ENCODE measurements around the gene UPF3A. TPM values are rescaled to one million over a fixed set of nuclear protein-coding genes. Genes with fewer than 3 reads are reported as not detected.
A peak's percentile ranks its signal among the peaks of the same experiment; 100 is the strongest.

UPF3A gene, protein sequence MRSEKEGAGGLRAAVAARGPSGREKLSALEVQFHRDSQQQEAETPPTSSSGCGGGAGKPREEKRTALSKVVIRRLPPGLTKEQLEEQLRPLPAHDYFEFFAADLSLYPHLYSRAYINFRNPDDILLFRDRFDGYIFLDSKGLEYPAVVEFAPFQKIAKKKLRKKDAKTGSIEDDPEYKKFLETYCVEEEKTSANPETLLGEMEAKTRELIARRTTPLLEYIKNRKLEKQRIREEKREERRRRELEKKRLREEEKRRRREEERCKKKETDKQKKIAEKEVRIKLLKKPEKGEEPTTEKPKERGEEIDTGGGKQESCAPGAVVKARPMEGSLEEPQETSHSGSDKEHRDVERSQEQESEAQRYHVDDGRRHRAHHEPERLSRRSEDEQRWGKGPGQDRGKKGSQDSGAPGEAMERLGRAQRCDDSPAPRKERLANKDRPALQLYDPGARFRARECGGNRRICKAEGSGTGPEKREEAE
- total RNA-seq, result 45.9 and 49.9 TPM in 2 replicates

DNA sequence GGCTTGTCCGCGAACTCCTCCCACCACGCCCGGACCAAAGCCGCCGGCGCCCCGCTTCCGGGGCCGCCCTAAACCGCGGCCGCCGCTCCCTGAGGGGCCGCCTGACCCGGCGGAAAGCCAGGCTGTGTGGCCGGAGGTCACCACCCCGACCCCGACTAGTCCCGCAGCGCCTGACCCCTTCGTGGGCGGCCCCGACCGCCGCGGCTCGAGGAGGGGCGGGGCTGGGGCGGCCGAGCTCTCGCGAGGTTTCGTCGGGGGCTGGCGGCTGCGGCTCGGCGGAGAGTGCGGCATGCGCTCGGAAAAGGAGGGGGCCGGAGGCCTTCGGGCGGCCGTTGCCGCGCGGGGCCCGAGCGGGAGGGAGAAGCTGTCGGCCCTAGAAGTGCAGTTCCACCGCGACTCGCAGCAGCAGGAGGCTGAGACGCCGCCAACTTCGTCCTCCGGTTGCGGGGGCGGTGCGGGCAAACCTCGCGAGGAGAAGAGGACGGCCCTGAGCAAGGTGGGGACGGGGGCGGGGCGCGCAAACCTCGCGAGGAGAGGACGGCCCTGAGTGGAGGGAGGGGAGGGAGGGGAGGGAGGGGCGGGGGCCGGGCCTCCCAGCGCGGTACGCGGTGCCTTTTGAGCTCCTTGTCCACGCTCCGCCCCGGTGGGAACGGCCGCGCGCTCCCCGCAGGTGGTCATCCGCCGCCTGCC, at the start of gene UPF3A:
UPF3A (plus strand) TSS at position 251 of the 690 bp plus-strand sequence; CDS start at position 290, 39 bp downstream.
- no peaks in the 10 kb centered on the region for H3K27me3 Mint-ChIP-seq (ENCODE audit: low read depth)
- H3K4me3 Mint-ChIP-seq (ENCODE audit: low read depth), result peak within 1 kb of the TSS; percentile 85
- peak within 1 kb of the TSS; percentile 95 for H3K27ac Mint-ChIP-seq
- H3K9me3 Mint-ChIP-seq, result no peaks in the 10 kb centered on the region
- intact Hi-C loops (cut with micrococcal nuclease), result loop anchor here (1.0 to 2.0 kb wide), 2 partner anchors 33 to 47 kb away; partner anchors contain the start of genes CDC16 and CHAMP1
- DNase-seq (ENCODE audit: low spot score), result peak; percentile 84
- H3K4me1 Mint-ChIP-seq (ENCODE audit: low read depth), result peaks cover 35% of the 10 kb centered on the region
- H3K36me3 Mint-ChIP-seq (ENCODE audit: low read depth), result peaks cover 50% of the 10 kb centered on the region

- intact Hi-C loops (cut with micrococcal nuclease), result loop anchor here (5.0 kb wide), 1 partner anchor 105 kb away; no protein-coding TSS in a partner anchor
- Mint-ChIP-seq H3K9me3 (peaks cover 5% of the 10 kb centered on the region), H3K36me3 (ENCODE audit: low read depth) (peaks cover 14% of the 10 kb centered on the region), H3K4me1 (ENCODE audit: low read depth) (peaks cover 28% of the 10 kb centered on the region), H3K27ac (no peak overlapping the region), H3K27me3 (ENCODE audit: low read depth) (peaks cover 21% of the 10 kb centered on the region), H3K4me3 (ENCODE audit: low read depth) (no peak overlapping the region)
- no peak for DNase-seq (ENCODE audit: low spot score)
Observed at GRCh38 chr13:114231886-114232285, 49.5 kb upstream of the UPF3A start.

DNA sequence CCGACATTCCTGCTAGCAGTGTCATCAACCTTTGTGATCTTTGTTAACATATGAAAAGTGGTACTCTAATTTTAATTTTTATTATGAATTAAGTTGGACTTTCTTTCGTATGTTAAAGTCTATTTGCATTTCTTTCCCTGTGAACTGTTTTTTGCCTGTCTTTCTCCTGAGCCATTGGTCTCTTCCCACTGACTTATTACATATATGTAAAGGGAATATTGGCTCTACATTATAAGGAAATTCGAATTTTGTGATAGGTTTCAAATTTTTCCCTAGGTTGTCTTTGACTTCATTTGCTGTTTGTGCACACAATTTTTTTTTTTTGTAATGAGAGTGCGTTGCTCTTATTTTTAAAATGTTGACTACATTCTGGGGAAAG, 47.1 kb upstream of the UPF3A start:
- Mint-ChIP-seq H3K4me3 (ENCODE audit: low read depth) (peak overlapping the region; percentile 87), H3K9me3 (peaks cover 5% of the 10 kb centered on the region), H3K27me3 (ENCODE audit: low read depth) (peaks cover 14% of the 10 kb centered on the region), H3K36me3 (ENCODE audit: low read depth) (peaks cover 32% of the 10 kb centered on the region), H3K27ac (peak overlapping the region; percentile 64), H3K4me1 (ENCODE audit: low read depth) (peaks cover 33% of the 10 kb centered on the region)
- intact Hi-C loops (cut with micrococcal nuclease), result loop anchor here (2.0 to 5.0 kb wide), 3 partner anchors 47 to 417 kb away; partner anchors contain the start of gene UPF3A
- DNase-seq (ENCODE audit: low spot score), result no peak

DNA sequence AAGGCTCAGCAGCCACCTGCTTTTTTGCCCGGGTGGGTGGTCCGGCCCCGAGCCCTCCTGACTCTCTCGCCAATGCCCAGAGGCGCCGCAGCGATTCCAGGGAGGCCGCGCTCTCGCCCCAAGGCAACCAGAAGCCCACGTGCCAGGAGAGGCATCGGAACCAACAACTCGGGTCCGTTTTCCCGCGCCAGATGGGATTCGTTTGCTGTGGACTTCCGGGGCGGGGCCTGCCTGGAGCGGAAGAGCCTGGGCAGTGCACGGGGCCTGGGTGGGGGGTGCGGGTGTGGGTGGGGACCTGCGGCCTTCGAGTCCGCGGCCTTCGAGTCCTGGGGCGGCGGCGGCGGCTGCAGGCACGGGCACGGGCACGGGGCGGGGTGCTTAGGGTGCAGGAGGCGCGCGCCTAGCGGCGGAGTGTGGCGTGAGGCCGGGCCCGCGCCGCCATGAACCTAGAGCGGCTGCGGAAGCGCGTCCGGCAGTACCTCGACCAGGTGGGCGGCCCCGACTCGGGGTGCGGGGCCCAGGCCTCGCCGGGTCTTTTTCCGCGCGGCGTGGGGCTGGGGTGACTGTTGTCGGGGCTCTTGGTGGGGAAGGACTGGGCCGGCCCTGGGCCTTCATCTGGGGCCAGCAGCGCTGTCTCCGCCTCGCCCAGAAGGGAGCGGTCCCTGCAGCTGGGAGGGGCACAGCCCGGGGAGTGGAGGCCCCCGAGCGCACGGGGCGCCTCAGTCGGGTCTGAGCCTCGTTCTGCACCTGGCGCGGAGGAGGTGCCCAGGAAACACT, 46.6 kb upstream of the UPF3A start, which contains the start of gene CDC16:
CDC16 (plus strand) TSS at position 253 of the 777 bp plus-strand sequence; CDS start at position 441, 188 bp downstream.
- peaks cover 5% of the 10 kb centered on the region for H3K9me3 Mint-ChIP-seq
- peak; percentile 76 for DNase-seq (ENCODE audit: low spot score)
- H3K27me3 Mint-ChIP-seq (ENCODE audit: low read depth), result peaks cover 9% of the 10 kb centered on the region
- H3K4me1 Mint-ChIP-seq (ENCODE audit: low read depth), result peaks cover 35% of the 10 kb centered on the region
- peaks cover 37% of the 10 kb centered on the region for H3K36me3 Mint-ChIP-seq (ENCODE audit: low read depth)
- intact Hi-C loops (cut with micrococcal nuclease), result loop anchor here (1.0 to 5.0 kb wide), 4 partner anchors 46 to 418 kb away; partner anchors contain the start of gene UPF3A
- peak within 1 kb of the TSS; percentile 78 for H3K27ac Mint-ChIP-seq
- peak within 1 kb of the TSS; percentile 87 for H3K4me3 Mint-ChIP-seq (ENCODE audit: low read depth)

- Mint-ChIP-seq H3K36me3 (ENCODE audit: low read depth) (peaks cover 40% of the 10 kb centered on the region), H3K27me3 (ENCODE audit: low read depth) (peaks cover 2% of the 10 kb centered on the region)
- intact Hi-C loops (cut with micrococcal nuclease), result loop anchor here (1.0 to 2.0 kb wide), 3 partner anchors 45 to 419 kb away; partner anchors contain the start of gene UPF3A
Observed at GRCh38 chr13:114235697-114236096, 45.7 kb upstream of the UPF3A start.

GRCh38 chr13:114236227-114236626, 45.2 kb upstream of the UPF3A start:
- peaks cover 5% of the 10 kb centered on the region for H3K9me3 Mint-ChIP-seq
- peaks cover 45% of the 10 kb centered on the region for H3K36me3 Mint-ChIP-seq (ENCODE audit: low read depth)
- DNase-seq (ENCODE audit: low spot score), result no peak
- peak overlapping the region; percentile 87 for H3K4me3 Mint-ChIP-seq (ENCODE audit: low read depth)
- no peak overlapping the region for H3K27ac Mint-ChIP-seq
- intact Hi-C loops (cut with micrococcal nuclease), result no loop called here
- H3K4me1 Mint-ChIP-seq (ENCODE audit: low read depth), result peaks cover 35% of the 10 kb centered on the region
- no peaks in the 10 kb centered on the region for H3K27me3 Mint-ChIP-seq (ENCODE audit: low read depth)

More at GRCh38 chr13:114235697-114236096, 45.7 kb upstream of the UPF3A start:
- H3K4me3 Mint-ChIP-seq (ENCODE audit: low read depth), result peak overlapping the region; percentile 87
- peaks cover 5% of the 10 kb centered on the region for H3K9me3 Mint-ChIP-seq
- peak overlapping the region; percentile 78 for H3K27ac Mint-ChIP-seq
- peaks cover 32% of the 10 kb centered on the region for H3K4me1 Mint-ChIP-seq (ENCODE audit: low read depth)
- DNase-seq (ENCODE audit: low spot score), result no peak

DNA sequence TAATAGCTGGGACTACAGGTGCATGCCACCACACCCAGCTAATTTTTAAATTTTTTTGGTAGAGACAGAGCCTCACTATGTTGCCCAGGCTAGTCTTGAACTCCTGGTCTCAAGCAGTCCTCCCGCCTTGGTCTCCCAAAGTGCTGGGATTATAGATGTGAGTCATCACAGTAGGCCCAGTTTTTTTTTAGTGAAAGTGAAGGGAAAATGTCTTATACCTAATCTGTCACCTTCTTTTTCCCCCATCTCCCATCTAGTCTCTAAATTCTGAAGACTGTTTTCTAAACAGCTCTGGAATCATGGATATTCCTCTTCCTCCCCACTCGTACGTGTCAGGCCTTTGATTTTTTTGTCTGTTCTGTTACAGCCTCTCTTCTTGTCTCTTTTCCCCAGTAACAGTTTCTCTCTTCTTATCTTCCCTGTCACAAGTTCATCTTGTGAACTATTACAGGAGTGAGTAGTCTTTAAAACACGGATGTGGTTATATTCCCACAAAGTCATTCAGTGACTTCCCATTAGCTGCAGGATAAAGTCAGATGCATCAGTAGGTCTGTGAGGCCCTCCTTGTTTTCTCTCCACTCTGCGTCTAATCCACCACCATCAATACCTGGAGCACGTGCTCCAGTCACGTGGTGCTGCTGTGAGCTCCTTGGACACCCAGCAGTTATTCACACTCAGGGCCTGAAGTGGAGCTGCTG, 43.8 kb upstream of the UPF3A start:
- peaks cover 5% of the 10 kb centered on the region for H3K9me3 Mint-ChIP-seq
- DNase-seq (ENCODE audit: low spot score), result no peak
- peak overlapping the region; percentile 28 for H3K27ac Mint-ChIP-seq
- intact Hi-C loops (cut with micrococcal nuclease), result no loop called here
- peaks cover 57% of the 10 kb centered on the region for H3K36me3 Mint-ChIP-seq (ENCODE audit: low read depth)
- H3K27me3 Mint-ChIP-seq (ENCODE audit: low read depth), result no peaks in the 10 kb centered on the region
- peaks cover 29% of the 10 kb centered on the region for H3K4me1 Mint-ChIP-seq (ENCODE audit: low read depth)
- H3K4me3 Mint-ChIP-seq (ENCODE audit: low read depth), result peak overlapping the region; percentile 49

DNA sequence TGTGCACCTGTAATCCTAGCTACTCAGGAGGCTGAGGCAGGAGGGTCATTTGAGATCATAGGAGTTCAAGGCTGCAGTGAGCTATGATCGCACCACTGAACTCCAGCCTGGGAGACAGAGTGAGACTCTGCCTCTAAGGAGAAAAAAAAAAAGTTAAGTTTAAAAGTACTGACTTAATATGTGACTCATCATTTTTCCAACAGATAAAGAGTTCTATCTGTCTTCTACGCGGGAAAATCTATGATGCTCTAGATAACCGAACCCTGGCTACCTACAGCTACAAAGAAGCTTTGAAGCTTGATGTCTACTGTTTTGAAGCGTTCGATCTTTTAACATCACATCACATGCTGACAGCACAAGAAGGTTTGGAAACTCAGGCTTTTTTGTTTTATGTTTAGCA, 39.5 kb upstream of the UPF3A start:
- Mint-ChIP-seq H3K9me3 (no peaks in the 10 kb centered on the region), H3K4me3 (ENCODE audit: low read depth) (no peak overlapping the region), H3K27me3 (ENCODE audit: low read depth) (no peaks in the 10 kb centered on the region), H3K27ac (no peak overlapping the region), H3K4me1 (ENCODE audit: low read depth) (peaks cover 12% of the 10 kb centered on the region), H3K36me3 (ENCODE audit: low read depth) (peaks cover 87% of the 10 kb centered on the region)
- intact Hi-C loops (cut with micrococcal nuclease), result no loop called here
- no peak for DNase-seq (ENCODE audit: low spot score)

GRCh38 chr13:114243971-114244370, 37.4 kb upstream of the UPF3A start:
- intact Hi-C loops (cut with micrococcal nuclease), result no loop called here
- H3K36me3 Mint-ChIP-seq (ENCODE audit: low read depth), result peaks cover 89% of the 10 kb centered on the region
- H3K4me3 Mint-ChIP-seq (ENCODE audit: low read depth), result no peak overlapping the region
- DNase-seq (ENCODE audit: low spot score), result no peak
- H3K27me3 Mint-ChIP-seq (ENCODE audit: low read depth), result no peaks in the 10 kb centered on the region
- H3K27ac Mint-ChIP-seq, result no peak overlapping the region
- no peaks in the 10 kb centered on the region for H3K9me3 Mint-ChIP-seq
- H3K4me1 Mint-ChIP-seq (ENCODE audit: low read depth), result peaks cover 7% of the 10 kb centered on the region

GRCh38 chr13:114244637-114245036, 36.8 kb upstream of the UPF3A start:
- no peak overlapping the region for H3K27ac Mint-ChIP-seq
- H3K4me1 Mint-ChIP-seq (ENCODE audit: low read depth), result peaks cover 6% of the 10 kb centered on the region
- intact Hi-C loops (cut with micrococcal nuclease), result no loop called here
- H3K9me3 Mint-ChIP-seq, result no peaks in the 10 kb centered on the region
- no peak for DNase-seq (ENCODE audit: low spot score)
- peaks cover 85% of the 10 kb centered on the region for H3K36me3 Mint-ChIP-seq (ENCODE audit: low read depth)
- no peaks in the 10 kb centered on the region for H3K27me3 Mint-ChIP-seq (ENCODE audit: low read depth)
- no peak overlapping the region for H3K4me3 Mint-ChIP-seq (ENCODE audit: low read depth)

DNA sequence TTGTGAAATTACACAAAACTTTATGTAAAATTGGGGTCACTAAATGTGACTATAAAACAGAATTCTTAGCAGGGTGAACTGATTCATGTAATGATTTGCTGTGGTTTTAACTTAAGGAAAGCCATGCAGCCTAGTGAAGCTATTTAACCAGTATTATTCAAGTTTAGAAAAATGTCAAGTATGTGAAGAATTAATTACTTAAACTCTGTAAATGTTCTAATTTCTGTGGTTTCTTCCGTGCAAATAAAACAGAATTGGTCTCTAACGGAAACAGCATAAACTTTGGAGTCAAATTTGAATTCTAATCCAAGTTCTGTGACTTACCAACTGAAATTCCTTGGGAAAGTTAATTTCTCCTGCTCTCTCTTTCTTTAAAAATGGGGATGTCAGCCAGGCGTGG, 33.4 kb upstream of the UPF3A start:
- Mint-ChIP-seq H3K27ac (no peak overlapping the region), H3K4me3 (ENCODE audit: low read depth) (no peak overlapping the region), H3K36me3 (ENCODE audit: low read depth) (peaks cover 75% of the 10 kb centered on the region), H3K9me3 (no peaks in the 10 kb centered on the region), H3K4me1 (ENCODE audit: low read depth) (no peaks in the 10 kb centered on the region), H3K27me3 (ENCODE audit: low read depth) (no peaks in the 10 kb centered on the region)
- intact Hi-C loops (cut with micrococcal nuclease), result no loop called here
- DNase-seq (ENCODE audit: low spot score), result no peak

DNA sequence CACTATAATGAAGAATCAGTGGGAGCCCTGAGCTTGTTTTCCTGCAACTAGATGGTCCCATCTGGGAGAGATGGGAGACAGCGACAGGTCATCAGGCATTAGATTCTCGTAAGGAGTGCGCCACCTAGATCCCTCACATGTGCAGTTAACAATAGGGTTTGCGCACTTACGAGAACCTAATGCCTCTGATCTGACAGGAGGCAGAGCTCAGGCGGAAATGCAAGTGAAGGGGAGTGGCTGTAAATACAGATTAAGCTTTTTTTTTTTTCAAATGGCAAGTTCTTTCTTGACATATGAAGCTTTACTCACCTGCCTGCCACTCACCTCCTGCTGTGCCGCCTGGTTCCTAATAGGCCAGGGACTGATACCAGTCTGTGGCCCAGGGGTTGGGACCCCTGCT, 32.3 kb upstream of the UPF3A start:
- Mint-ChIP-seq H3K36me3 (ENCODE audit: low read depth) (peaks cover 70% of the 10 kb centered on the region), H3K4me1 (ENCODE audit: low read depth) (no peaks in the 10 kb centered on the region)
- intact Hi-C loops (cut with micrococcal nuclease), result no loop called here

More for the DNA sequence above, 32.3 kb upstream of the UPF3A start:
- H3K4me3 Mint-ChIP-seq (ENCODE audit: low read depth), result no peak overlapping the region
- no peaks in the 10 kb centered on the region for H3K27me3 Mint-ChIP-seq (ENCODE audit: low read depth)
- DNase-seq (ENCODE audit: low spot score), result no peak
- H3K27ac Mint-ChIP-seq, result no peak overlapping the region
- H3K9me3 Mint-ChIP-seq, result no peaks in the 10 kb centered on the region

All from activated T-helper 2 cell treated with anti-CD3 and anti-CD28 coated beads, Interferon-gamma antibody, Interleukin-2, Interleukin-4, amounts not matched to agents 10 μg/mL and 5 μg/mL and 100 μg/mL, durations not matched to agents 14 hours and 24 hours and 36 hours (primary cell).